Fibroblast of lung (primary cell): Measurements from ENCODE around the gene PDZK1IP1. TPM values are rescaled to one million over a fixed set of nuclear protein-coding genes. Genes with fewer than 3 reads are reported as not detected.

ENCODE experiments used
- DNase-seq, 2 donors: peaks; one replicate each; pipeline versions ENCODE4 v3.0.0 to v3.0.0-alpha.2; 2010; ENCODE audit warnings: low read depth in 2 of 2
- H2AFZ ChIP-seq: 2 replicates; pipeline ENCODE4 v1.5.1; 2012; ENCODE audit warnings: low read length, control low read depth, inconsistent platforms
- H3K27ac ChIP-seq: 2 replicates; pipeline ENCODE4 v1.5.1; 2011; ENCODE audit warnings: low read length, control low read depth; ENCODE audit not compliant: insufficient read depth
- H3K27me3 ChIP-seq: 2 replicates; pipeline ENCODE4 v1.5.1; 2011; ENCODE audit warnings: mild to moderate bottlenecking, low read length; ENCODE audit not compliant: control insufficient read depth, insufficient read depth
- H3K36me3 ChIP-seq: 2 replicates; pipeline ENCODE4 v1.5.1; 2011; ENCODE audit warnings: low read length; ENCODE audit not compliant: control insufficient read depth, insufficient read depth
- H3K4me1 ChIP-seq: 2 replicates; pipeline ENCODE4 v1.5.1; 2011; ENCODE audit warnings: low read length; ENCODE audit not compliant: control insufficient read depth, insufficient read depth; ENCODE audit errors: extremely low read depth
- H3K4me2 ChIP-seq: 2 replicates; pipeline ENCODE4 v1.5.1; 2011; ENCODE audit warnings: low read length, control low read depth; ENCODE audit not compliant: insufficient read depth; ENCODE audit errors: extremely low read depth
- H3K4me3 ChIP-seq, 4 experiments: fragments of 200-600 bp in 1 of 4; sonication (generic) in 1 of 4; replicated peaks in 1 of 4; 2 replicates each; pipeline ENCODE4 v1.5.1; 2011 to 2016; ENCODE audit warnings: low read length in 4 of 4, low read depth in 3 of 4, mild to moderate bottlenecking in 3 of 4, control low read depth in 2 of 4, inconsistent platforms in 1 of 4, mixed read lengths in 1 of 4; ENCODE audit not compliant: insufficient read depth in 1 of 4; ENCODE audit errors: control extremely low read depth in 1 of 4
- H3K79me2 ChIP-seq: 2 replicates; pipeline ENCODE4 v1.5.1; 2012; ENCODE audit warnings: mild to moderate bottlenecking, low read length, inconsistent platforms; ENCODE audit not compliant: control insufficient read depth, insufficient read depth
- H3K9ac ChIP-seq: 2 replicates; pipeline ENCODE4 v1.5.1; 2011; ENCODE audit warnings: mild to moderate bottlenecking, low read length, control low read depth; ENCODE audit not compliant: insufficient read depth
- H3K9me3 ChIP-seq: 2 replicates; pipeline ENCODE4 v1.5.1; 2012; ENCODE audit warnings: low read depth, low read length; ENCODE audit not compliant: control insufficient read depth, insufficient read depth
- H4K20me1 ChIP-seq: 2 replicates; pipeline ENCODE4 v1.5.1; 2011; ENCODE audit warnings: low read length; ENCODE audit not compliant: control insufficient read depth, insufficient read depth; ENCODE audit errors: extremely low read depth
- CTCF ChIP-seq, 2 donors: IDR thresholded peaks in 1 of 2; conservative IDR thresholded peaks in 1 of 2; 1 replicate in 1 of 2; 2 replicates in 1 of 2; pipeline ENCODE4 v1.5.1; 2011 to 2012; ENCODE audit warnings: low read length in 2 of 2, control low read depth in 1 of 2, inconsistent platforms in 1 of 2, low read depth in 1 of 2, mild to moderate bottlenecking in 1 of 2
- EZH2 ChIP-seq: IDR thresholded peaks from 2 replicates; pipeline ENCODE4 v1.5.1; 2012; ENCODE audit warnings: low read length, control low read depth, mild to moderate bottlenecking; ENCODE audit errors: missing control alignments
- polyA plus RNA-seq, 2 donors: library from polyadenylated mRNA; depleted of rRNA in 1 of 2; stranded (reverse) in 1 of 2; unstranded in 1 of 2; fragments of >200 nt; gene quantifications; 2 replicates each; pipeline ENCODE4 v1.2.1, GENCODE V29; 2011 to 2012; ENCODE audit warnings: missing spikeins in 1 of 2
- total RNA-seq: library from RNA; depleted of rRNA; stranded (reverse); fragments of >200 nt; gene quantifications from 2 replicates; pipeline ENCODE4 v1.2.1, GENCODE V29; 2014

PDZK1IP1 gene
- total and polyA plus RNA-seq, 2 donors (not counting 1 experiment from before 2014, with no cell fraction given): not detected

- TF ChIP-seq CTCF (conservative IDR thresholded peaks at IDR 0.05 in 1 of 2, IDR thresholded peaks at IDR 0.05 in 1 of 2; ENCODE audit: low read depth in 1 of 2, low read length in 2 of 2): no peak
- no peak for TF ChIP-seq EZH2
- Histone ChIP-seq H2AFZ (no peak overlapping the region), H4K20me1 (no peaks in the 10 kb centered on the region), H3K79me2 (no peaks in the 10 kb centered on the region), H3K9ac (no peak overlapping the region), H3K27ac (no peak overlapping the region), H3K4me2 (no peak overlapping the region), H3K4me1 (no peaks in the 10 kb centered on the region), H3K9me3 (no peaks in the 10 kb centered on the region), H3K4me3 (peak overlapping the region in 1 of 4 experiments; percentile 65), H3K36me3 (no peaks in the 10 kb centered on the region), H3K27me3 (no peaks in the 10 kb centered on the region)
- DNase-seq: no peak
Observed at GRCh38 chr1:47179988-47180563, 9.8 kb downstream of the PDZK1IP1 start.

DNA sequence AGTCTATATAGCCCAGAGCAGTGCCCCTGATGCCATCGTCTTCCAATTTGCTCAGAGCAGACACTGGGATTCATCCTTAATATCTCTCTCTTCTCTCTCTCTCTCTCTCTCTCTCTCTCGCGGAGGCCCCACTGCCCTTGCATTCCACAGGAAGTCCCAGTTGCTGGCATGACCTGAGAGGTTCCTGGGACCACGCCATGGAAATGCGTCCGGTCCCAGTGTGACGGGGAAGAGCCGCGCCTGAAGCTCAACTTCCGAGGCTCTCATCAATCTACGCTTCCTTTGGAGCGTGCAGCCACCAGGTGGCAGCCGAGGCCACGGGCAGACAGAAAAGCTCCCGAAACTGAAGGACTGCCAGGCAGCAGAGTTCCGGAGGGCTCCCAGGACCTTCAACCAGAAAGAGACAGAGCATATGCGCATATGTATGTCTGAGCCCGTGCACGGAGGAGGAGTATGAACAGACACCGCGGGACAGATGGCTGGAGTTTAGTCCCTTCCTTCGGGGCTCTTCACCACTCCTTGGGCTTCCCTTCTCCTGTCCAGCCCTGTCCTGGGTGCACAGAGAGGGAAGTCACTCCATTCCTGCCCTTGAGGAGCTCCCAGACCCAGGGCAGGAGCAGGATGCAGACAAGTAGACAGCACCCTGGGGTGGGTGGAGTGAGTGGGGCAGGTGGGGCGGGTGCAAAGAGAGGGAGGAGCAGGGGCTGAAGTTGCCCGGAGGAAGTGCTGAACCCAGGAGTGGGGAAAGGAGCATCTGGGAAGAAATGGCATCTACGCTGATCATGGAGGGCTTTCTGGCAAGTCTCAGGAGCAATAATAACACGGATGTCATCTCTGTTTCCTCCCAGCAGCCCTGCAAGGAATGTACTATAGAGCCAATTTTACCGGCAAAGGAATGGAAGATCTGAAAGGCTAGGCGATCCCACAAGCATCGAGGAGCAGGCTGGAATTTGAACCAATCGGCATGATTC lies 10.5 kb downstream of the PDZK1IP1 start:
- H4K20me1 ChIP-seq: no peaks in the 10 kb centered on the region
- TF ChIP-seq CTCF (conservative IDR thresholded peaks at IDR 0.05 in 1 of 2, IDR thresholded peaks at IDR 0.05 in 1 of 2; ENCODE audit: low read depth in 1 of 2, low read length in 2 of 2) (peak; percentile 89 to 91), EZH2 (no peak)
- no peaks in the 10 kb centered on the region for H3K27me3 ChIP-seq
- no peaks in the 10 kb centered on the region for H3K9me3 ChIP-seq
- peak; percentile 91 to 92 for DNase-seq
- no peaks in the 10 kb centered on the region for H3K4me1 ChIP-seq
- no peak overlapping the region for H3K27ac ChIP-seq
- H3K4me2 ChIP-seq: peak overlapping the region; percentile 61
- H3K79me2 ChIP-seq: no peaks in the 10 kb centered on the region
- no peak overlapping the region for H3K9ac ChIP-seq
- peak overlapping the region; percentile 4 to 65 (median 36) for H3K4me3 ChIP-seq
- peak overlapping the region; percentile 85 for H2AFZ ChIP-seq
- H3K36me3 ChIP-seq: no peaks in the 10 kb centered on the region

GRCh38 chr1:47178654-47179016 lies 11.2 kb downstream of the PDZK1IP1 start:
- DNase-seq: no peak
- H3K4me2 ChIP-seq: peak overlapping the region; percentile 59
- TF ChIP-seq CTCF (conservative IDR thresholded peaks at IDR 0.05 in 1 of 2, IDR thresholded peaks at IDR 0.05 in 1 of 2; ENCODE audit: low read depth in 1 of 2, low read length in 2 of 2) (no peak), EZH2 (no peak)
- no peaks in the 10 kb centered on the region for H3K36me3 ChIP-seq
- no peak overlapping the region for H3K9ac ChIP-seq
- peak overlapping the region; percentile 85 for H2AFZ ChIP-seq
- peak overlapping the region in 2 of 4 experiments; percentile 38 to 57 for H3K4me3 ChIP-seq
- no peak overlapping the region for H3K27ac ChIP-seq
- no peaks in the 10 kb centered on the region for H3K9me3 ChIP-seq
- H3K4me1 ChIP-seq: no peaks in the 10 kb centered on the region
- H3K27me3 ChIP-seq: no peaks in the 10 kb centered on the region
- no peaks in the 10 kb centered on the region for H4K20me1 ChIP-seq
- no peaks in the 10 kb centered on the region for H3K79me2 ChIP-seq
